C1 segment of cervical spinal cord (tissue), 14 donors: ENCODE results near the gene C8G.

ENCODE experiments used
- DNase-seq, 14 donors: peaks; one replicate each; lab custom pipeline; 2025; lab: John Stamatoyannopoulos, UW

C8G gene

DNA sequence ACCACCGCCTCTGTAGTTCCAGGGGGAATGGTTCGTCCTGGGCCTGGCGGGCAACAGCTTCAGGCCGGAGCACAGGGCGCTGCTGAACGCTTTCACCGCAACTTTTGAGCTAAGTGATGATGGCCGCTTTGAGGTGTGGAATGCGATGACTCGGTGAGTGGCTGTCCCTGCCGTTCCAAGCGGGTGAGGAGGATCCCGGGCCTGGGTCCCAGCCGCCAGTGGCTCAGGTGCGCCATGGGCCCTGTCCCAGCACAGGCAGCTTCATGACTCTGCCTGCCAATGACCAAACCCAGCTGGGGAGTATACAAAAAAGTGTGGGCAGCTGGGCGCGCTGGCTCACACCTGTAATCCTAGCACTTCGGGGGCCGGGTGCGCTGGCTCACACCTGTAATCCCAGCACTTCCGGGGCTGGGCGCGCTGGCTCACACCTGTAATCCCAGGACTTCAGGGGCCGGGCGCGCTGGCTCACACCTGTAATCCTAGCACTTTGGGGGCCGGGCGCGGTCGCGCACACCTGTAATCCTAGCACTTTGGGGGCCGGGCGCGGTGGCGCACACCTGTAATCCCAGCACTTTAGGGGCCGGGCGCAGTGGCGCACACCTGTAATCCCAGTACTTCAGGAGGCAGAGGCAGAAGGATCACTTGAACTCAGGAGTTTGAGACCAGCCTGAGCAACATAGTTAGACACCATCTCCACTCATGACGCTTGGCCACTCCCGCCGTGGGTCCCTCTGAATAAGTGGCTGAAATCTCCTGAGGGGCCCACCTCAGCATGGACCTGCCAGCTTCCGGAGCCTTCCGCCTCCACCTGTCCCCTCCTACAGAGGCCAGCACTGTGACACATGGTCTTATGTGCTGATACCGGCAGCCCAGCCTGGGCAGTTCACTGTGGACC is 8.1 kb downstream of the C8G start:
- no peak for DNase-seq

DNA sequence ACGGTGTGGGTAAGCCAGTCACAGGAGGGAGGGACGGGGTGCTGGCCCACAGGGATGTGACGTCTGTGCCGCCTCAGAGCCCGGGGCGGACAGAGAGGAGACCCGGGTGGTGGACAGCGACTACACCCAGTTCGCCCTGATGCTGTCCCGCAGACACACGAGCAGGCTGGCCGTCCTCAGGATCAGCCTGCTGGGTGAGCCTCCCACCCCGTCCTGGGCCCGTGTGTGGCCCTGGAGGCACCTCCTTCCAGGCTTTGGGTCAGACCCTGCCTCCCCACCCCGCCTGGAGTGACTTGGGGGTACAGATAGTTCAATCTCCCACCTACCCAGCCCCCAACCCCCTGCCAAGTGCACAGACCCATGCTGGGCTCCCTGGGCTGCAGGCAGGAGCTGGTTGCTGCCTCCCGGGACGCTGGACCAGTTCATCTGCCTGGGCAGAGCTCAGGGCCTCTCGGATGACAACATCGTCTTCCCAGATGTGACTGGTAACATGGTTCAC is 8.8 kb downstream of the C8G start:
- DNase-seq = no peak

DNA sequence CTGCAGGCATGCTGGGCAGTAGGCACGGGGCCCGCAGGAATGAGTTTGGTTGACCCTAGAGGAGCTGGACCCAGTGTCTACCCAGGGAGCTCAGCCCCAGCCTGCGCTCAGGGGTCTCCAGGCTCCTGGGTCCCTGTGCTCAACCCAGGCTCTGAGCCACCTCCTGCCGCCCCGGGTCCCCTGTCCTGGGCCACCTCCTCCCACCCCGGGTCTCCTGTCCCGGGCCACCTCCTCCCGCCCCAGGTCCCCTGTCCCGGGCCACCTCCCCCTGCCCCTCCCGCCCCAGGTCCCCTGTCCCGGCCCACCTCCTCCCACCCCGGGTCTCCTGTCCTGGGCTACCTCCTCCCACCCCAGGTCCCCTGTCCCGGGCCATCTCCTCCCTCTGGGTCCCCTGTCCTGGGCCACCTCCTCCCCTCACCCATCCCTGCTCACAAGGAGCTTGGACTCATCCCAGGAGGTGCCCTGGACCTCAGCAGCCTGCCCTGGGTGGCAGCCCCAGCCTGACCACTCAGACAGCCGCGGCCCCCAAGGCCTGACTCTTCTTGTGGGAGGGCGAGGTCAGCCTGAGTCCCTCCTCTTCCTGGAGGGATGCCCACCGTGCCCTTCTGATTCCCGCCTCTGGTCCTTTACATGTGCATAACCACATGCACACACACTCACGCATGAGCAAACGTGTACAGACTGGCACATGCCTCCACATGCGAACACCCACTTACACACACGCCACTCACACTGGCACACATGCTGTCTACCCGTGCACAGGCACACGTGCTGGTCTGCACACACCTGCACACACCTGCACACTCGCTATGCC is 9.4 kb downstream of the C8G start:
- DNase-seq = no peak

DNA sequence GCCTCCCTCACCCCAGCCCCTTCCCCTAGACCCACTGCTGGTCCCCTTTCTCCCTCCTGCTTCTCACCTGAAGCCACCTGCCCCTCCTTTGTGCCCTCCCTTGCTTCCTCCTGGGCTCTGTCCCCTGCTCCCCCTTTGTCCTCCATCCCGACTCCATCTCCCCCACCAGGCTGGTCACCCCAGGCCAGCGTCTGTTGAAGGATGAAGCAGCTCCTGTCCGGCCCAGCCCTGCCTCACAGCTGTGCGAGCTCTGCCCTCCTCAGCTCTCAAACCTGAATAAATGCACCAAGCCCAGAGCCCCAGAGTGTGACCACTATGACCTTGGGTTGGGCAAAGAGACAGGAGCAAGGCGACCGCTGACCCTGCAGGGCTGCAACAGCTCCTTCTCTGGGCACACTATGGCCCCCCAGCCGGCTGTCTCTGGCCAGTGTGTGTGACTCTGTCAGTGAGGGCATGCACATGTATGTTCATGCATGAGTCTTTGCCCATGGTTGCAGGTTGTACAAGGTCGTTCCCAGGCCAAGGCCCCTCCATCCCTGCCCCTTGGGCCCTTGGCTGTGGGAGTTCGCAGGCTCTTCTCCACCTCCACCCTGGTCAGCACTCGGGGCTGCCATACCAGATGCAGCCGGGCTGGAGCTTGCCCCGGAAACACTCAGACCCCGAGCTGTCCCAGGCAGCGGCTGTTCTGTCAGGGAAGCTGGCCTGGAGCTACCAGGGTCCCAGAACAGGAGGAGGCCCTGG is 10.3 kb downstream of the C8G start:
- no peak for DNase-seq

DNA sequence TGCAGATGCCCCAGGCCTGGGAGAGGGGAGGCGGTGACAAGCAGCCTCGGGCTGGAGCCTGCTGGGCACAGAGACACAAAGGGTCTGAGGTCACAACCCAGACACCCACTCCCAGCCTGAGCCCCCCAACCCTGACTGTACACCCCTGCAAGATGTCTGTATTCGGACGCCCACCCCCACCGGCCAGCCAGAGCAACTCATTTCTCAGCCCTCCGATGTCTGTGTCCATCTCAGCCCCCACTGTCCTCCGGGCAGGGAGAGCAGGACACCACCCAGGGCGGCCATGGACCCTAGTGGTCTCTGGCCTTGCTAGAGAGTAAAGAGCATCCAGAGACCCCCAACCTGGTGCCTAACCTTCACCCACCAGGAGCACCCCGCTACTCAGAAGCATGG is 10.9 kb downstream of the C8G start:
- no peak for DNase-seq

DNA sequence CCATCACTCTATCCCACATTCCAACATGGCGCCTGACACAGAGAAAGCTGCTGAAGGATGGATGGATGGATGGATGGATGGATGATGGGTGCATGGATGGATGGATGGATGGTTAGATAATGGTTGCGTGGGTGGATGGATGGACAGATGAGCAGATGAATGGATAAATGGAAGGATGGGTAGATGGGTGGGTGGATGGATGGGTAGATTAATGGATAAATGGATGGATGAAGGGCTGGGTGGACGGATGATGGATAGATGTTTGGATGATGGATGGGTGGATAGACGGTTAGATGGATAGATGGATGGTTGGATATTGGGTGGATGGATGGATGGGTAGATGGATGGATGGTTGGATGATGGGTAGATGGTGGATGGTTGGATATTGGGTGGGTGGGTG is 11.6 kb downstream of the C8G start:
- DNase-seq = no peak

DNA sequence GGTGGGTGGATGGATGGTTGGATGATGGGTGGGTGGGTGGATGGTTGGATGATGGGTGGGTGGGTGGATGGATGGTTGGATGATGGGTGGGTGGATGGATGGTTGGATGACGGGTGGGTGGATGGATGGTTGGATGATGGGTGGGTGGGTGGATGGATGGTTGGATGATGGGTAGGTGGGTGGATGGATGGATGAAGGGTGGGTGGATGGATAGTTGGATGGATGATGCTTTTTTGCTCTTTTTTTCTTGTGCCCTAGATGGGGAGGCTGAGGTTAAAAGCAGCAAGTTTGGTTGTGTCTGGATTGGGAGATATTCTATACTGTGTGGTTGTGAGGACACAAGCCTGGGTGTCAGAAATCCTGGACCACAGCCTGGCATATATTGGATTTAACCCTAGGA is 12.4 kb downstream of the C8G start:
- DNase-seq = no peak

DNA sequence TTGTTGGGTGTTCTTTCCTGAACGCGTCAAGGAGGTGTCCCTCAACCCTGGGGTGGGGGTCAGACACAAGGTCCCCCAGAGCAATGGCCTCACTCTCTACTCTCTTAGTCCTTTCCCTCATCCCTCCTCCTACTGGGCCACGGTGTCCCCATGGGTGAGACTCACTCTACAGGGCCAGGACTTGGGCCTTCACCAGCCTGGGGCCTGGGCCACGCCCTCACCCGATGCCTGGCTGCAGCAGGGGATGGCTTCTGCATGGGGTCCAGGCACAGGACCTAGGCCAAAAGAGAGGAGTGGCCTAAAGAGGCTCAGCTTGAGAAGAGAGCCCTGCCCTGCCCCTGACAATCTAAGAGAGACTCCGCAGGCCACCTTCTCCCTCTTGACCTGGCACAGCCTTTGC is 12.9 kb downstream of the C8G start:
- no peak for DNase-seq

DNA sequence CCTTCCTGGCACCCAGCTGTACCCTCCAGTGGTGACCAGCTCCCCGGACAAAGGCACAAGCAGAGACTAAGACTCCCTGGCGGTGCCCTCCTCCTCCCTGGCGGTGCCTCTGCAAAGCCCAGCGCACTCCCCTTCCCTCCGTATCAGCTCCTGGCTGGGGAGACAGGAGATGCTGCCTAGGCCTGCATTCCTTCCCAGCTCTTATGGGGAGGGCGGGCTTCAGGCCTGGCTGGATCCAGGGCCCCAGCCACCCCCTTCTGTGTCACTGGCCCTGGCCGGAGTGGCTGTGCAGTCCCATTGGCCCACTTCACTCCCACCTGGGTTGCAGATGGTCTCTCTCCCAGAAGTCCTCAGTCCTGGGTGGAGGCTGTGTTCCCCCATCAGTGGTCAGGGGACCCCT is 13.4 kb downstream of the C8G start:
- no peak for DNase-seq

DNA sequence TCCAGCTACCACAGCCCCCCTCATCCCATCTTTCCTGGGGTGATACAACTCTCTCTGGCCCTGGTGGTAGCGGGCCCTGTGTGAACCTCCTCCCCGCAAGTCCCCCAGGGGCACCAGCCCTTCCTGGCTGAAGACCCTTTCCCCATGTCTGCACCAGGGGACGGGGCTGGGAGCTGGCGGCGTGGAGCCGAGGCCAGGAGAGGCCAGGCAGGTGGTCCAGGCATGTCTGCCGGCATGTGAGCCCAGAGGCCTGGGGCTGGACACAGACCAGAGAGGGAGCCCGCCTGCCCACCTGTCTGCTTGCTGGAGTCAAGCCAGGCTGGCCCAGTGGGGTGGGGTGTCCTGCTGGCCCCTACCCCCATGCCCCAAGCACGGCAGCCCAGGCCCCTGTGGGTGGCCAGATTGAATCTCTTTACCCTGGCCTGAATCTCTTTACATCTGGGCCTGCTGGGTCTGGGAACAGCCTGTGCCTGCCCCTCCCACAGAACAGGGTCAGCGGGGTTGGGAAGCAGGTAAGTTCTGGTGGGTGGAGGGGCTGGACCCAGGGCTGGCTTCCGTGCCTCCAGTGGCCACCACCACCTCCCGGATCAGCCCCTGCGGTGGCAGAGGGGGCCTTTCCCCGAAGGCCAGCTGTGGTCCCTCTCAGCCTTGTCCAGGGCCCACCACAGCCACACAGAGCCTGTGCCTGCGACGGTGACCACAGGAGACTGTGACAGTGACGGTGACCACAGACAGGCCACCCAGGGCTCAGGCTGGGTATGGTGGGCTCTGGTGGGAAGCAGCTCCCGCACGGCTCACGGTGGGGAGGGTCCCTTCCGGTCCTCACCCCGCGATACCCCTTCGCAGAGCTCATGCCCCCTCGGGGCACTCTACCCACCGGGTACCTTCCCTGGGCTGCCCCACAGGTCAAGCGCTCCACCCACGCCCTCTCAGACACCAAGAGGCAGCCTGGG is 14.1 kb downstream of the C8G start:
- no peak for DNase-seq

DNA sequence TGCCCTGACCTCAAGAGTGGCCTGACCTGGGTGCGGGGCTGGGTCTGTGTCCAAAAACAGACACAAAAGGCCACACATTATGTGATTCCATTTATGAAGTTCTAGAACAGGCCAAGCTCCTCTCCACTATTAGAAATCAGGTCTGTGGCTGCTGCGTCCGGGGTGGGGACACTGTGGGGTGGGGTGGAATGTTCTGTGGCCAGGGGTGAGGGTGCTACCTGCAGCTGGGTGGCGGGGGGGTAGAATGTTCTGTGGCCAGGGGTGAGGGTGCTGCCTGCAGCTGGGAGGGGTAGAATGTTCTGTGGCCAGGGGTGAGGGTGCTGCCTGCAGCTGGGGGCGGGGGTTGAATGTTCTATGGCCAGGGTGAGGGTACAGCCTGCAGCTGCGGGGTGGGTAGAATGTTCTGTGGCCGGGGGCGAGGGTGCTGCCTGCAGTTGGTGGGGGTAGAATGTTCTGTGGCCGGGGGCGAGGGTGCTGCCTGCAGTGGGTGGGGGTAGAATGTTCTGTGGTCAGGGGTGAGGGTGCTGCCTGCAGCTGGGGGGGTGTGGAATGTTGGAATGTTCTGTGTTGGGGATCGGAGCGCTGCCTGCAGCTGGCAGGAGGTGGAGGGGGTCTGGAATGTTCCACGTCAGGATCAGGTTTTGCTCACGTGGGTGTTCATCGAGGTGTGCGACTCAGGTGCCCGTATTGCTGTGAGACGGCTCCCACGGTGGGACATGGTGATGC is 15.3 kb downstream of the C8G start:
- DNase-seq = no peak

DNA sequence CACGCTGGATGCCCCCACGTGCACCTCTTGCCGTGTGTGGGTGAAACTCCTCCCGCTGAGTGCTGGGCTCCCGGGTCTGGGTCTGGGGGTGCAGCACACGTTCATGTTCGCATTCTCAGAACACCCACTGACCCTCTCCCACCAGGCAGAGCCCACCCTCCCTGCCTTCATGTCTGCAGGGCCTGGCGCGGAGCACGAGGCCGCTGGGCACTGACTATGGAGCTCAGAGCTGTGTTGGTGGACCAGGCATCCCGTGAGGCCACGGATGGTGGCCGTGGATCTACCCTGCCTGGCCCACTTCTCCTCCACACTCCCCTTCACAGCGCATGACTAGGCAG is 15.9 kb downstream of the C8G start:
- no peak for DNase-seq

DNA sequence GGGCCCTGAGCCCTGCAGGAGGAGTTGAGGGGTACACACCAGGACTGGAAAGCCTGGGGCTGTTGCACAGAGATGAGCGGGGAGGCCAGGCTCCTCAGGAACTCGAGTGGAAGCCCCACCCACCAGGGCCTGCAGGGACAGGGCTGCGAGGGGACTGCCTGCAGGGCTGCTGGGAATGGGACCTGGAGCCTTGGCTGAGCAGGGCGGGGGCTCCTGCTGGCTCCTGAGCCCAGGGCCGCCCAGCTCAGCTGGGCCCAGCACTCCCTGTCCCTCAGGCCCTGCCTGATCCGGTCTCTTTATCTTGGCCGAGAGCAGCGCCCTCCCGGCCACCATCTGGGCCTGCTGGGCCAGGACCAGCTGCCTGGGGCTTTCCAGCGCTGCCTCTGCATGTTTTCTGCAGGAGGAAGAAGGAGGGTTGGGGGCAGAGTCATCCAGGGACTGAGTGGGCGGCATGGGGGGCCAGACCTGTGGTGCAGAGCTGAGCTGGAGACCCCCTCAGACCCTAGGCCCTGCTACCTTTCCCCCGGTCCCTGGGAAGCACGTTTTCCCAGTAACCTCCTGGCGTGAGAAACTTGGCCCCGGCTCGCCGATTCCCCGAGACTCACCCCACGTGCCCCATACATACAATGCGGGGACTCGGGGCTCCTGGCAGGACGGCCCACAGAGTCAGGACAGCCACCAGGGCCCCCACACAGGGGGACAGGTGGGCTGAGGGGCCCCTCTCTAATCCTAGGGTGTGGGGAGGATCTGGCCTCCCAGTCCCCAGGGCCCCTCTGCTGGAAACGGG is 16.4 kb downstream of the C8G start:
- DNase-seq = peak in 7 of 14 donors; percentile 19 to 89 (median 42)

DNA sequence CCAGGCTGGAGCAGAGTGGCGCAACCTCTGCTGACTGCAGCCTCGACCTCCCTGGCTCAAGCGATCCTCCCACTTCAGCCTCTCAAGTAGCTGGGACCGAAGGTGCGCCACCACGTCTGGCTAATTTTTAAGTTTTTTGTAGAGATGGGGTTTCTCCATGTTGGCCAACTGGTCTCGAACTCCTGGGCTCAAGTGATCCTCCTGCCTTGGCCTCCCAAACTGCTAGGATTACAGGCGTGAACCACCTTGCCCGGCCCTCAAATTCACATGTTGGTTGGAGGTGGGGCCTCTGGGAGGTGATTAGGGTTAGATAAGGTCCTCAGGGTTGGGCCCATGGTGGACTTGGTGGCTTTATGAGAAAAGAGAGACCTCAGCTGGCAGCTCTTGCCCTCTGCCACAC is 17.1 kb downstream of the C8G start:
- no peak for DNase-seq

DNA sequence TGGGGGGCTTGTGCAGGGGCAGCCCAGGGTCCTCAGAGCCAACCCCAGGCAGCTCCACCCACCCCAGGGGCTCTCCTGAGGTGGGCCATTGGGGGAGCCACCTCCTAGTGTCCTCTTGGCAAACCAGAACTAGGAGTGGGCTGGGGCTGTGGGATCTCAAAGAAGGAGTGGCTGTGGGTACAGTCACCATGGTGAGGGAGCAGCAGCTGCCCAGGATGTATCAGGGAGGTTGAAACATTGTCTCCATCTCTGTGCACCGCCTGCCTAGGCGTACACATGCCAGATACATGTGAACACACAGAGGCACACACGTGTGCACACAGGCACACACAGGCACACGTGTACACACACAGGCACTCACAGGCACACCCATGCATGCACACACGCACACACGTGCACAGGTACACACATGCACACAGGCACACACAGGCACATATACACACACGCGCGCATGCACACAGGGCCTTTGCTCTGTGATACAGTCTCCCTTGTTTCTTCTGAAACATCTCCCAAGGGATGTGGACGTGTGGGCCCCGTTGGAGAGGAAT is 17.7 kb downstream of the C8G start:
- no peak for DNase-seq

DNA sequence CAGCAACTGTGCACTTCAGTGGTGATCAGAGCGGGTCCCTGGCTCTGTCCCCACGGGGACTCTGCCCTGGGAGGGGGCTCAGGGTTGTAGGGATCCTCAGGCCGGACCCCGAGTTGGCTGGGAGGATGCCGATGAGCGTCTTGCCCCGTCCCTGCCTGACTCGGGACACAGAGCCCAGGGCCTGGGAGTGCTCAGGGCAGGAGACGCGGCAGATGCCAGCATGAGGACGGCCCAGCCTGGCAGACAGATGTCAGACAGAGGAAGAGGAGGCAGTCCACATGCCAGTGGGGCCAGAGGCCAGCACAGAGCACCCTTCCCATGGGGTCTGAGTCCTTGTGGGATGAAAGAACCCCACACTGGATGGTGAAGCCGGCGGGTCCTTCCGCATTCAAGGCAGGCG is 18.3 kb downstream of the C8G start:
- DNase-seq = peak in 1 of 14 donors; percentile 11

DNA sequence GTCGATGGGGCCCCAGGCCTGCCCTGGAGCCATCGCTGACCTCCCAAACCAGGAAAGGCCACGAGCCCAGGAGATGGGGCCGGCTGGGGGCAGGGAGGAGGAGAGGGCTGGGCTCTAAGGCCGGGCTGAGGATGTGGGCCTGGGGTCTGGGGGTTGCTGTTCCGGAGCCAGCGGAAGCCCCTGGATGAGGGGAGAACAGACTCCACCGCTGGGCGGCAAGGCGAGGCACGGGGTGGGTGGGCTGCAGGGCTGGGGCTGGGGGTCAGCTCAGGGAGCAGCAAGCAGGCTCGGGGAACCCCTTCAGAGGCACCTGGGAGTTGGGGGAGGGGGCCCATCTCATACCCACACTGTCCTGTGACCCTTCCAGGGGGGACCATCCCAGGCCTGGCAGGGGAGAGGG is 18.7 kb downstream of the C8G start:
- DNase-seq = no peak

DNA sequence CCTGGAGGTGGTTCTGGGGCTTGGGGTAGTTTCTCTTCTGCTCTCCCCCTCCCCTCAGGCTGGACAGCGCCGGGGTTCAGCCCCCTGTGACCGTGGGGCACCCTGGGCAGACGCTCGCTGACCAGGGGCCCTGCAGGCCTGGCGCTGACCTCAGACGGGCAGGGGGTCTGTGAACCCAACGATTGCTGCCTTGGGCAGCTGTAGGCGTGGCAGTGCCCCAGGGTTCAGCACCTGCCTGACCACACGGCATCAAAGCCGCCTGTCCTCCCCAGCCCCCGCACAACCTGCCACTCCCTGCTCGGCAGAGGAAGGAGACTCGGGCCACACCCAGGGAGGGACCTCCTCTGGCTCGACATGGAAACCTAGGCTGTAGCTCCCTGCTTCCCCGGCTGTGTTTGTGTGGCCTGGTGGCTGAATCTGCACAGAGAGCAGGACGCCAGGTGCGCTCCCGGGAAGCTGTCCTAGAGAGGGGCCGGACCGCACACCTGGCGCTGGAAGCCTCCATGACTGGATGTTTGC is 19.2 kb downstream of the C8G start:
- no peak for DNase-seq

DNA sequence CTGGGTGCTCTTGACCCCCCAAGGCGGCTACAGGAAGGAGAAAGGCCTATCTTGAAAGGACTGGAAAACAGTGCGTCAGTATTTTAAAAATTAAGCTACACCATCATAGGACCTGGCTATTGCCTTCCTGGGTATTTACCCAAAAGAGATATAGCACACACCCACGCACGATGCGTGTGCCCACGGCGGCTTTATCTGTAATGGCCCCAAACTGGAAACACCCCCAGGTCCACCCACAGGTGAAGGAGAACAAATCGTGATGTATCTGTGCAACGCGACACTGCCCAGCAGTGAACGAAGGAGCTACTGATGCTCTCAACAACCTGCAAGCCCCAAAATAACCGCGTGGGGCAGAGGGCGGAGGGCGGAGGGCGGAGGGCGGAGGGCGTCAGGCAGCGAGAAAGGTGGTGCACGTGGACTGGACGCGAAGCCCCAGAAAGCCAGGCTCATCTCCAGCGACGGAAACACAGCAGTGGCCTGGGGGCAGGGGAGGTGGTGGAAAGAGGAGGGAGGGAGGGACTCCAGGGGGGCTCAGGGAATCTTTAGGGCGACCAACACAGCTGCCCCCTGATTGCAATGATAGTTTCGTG is 19.9 kb downstream of the C8G start:
- no peak for DNase-seq
